K562 (cell line): ENCODE data around the gene TM2D3. TPM values are rescaled to one million over a fixed set of nuclear protein-coding genes. Genes with fewer than 3 reads are reported as not detected.

Experiments used
- ATAC-seq: fragments of 200-7000 bp; cut with Tn5 transposase; 3 replicates; pipeline ENCODE4 v1.9.1; 2020; ENCODE audit warnings: moderate library complexity
- BruUV-seq: library from RNA; stranded (reverse); fragments of 400-500 nt; replicated peaks from 2 replicates; lab custom pipeline; 2021; lab: Mats Ljungman, UMichigan
- CTCF ChIA-PET: fragments of 300-600 bp; formaldehyde crosslinking; extraction: SDS; loops from one replicate; lab custom pipeline; 2021; ENCODE audit warnings: low intra/inter-chr PET ratio; lab: Yijun Ruan, JAX
- POLR2A ChIA-PET: fragments of 300-600, 350-650 bp; sonication (Branson Sonifier 250); formaldehyde crosslinking; extraction: SDS; loops from one replicate; lab custom pipeline; 2021; ENCODE audit warnings: antibody characterized with exemption, inconsistent platforms; lab: Yijun Ruan, JAX
- DNase-seq, 4 experiments: peaks; one replicate each; pipeline versions ENCODE4 v3.0.0 to v3.0.0-alpha.2; 2011 to 2018; ENCODE audit warnings: low spot score in 3 of 4, mixed read lengths in 3 of 4; ENCODE audit errors: extremely low read depth in 1 of 4
- FAIRE-seq: peaks from 2 replicates; lab custom pipeline; 2011; peaks lifted over from hg19 to GRCh38; lab: Jason Lieb, UNC
- H2AFZ ChIP-seq: 2 replicates; pipeline ENCODE4 v1.6.0; 2011; ENCODE audit warnings: low read depth, low read length, control low read depth, inconsistent platforms
- H3K27ac ChIP-seq: fragments of 200-600 bp; 3 replicates; pipeline ENCODE4 v1.8.0; 2011; ENCODE audit warnings: low read depth, mild to moderate bottlenecking, control low read depth, inconsistent platforms, low read length, moderate library complexity, mixed read lengths; ENCODE audit errors: extremely low read depth
- H3K27me3 ChIP-seq, 2 experiments: fragments of 300-600 bp in 1 of 2; 2 replicates in 1 of 2; 3 replicates in 1 of 2; pipeline versions ENCODE4 v1.6.0 to v1.8.0; 2011; ENCODE audit warnings: inconsistent platforms in 2 of 2, low read length in 2 of 2, mild to moderate bottlenecking in 1 of 2, mixed read lengths in 1 of 2, moderate library complexity in 1 of 2; ENCODE audit not compliant: control insufficient read depth in 2 of 2, insufficient read depth in 2 of 2
- H3K36me3 ChIP-seq: fragments of 300-600 bp; 3 replicates; pipeline ENCODE4 v1.8.0; 2011; ENCODE audit warnings: mild to moderate bottlenecking, low read length, inconsistent platforms; ENCODE audit not compliant: control insufficient read depth, insufficient read depth
- H3K4me1 ChIP-seq, 2 experiments: fragments of 200-600 bp in 1 of 2; replicated peaks in 1 of 2; 2 replicates in 1 of 2; 3 replicates in 1 of 2; pipeline versions ENCODE4 v1.5.1 to v1.8.0; 2011; ENCODE audit warnings: inconsistent platforms in 2 of 2, low read length in 2 of 2, mild to moderate bottlenecking in 1 of 2, mixed read lengths in 1 of 2, moderate library complexity in 1 of 2; ENCODE audit not compliant: control insufficient read depth in 2 of 2, insufficient read depth in 2 of 2
- H3K4me2 ChIP-seq: 2 replicates; pipeline ENCODE4 v1.6.1; 2011; ENCODE audit warnings: low read length, control low read depth, inconsistent platforms, mixed read lengths; ENCODE audit not compliant: insufficient read depth
- H3K4me3 ChIP-seq: fragments of 200-600 bp; sonication (generic), shearing (Covaris generic); 2 replicates; pipeline ENCODE4 v1.5.1; 2016; ENCODE audit warnings: control low read depth, inconsistent platforms
- H3K79me2 ChIP-seq: fragments of 200-600 bp; 3 replicates; pipeline ENCODE4 v1.8.0; 2011; ENCODE audit warnings: low read length, inconsistent platforms; ENCODE audit not compliant: control insufficient read depth, insufficient read depth
- H3K9ac ChIP-seq, 2 experiments: 2 replicates each; pipeline versions ENCODE4 v1.6.0 to v1.6.1; 2011; ENCODE audit warnings: low read depth in 2 of 2, low read length in 2 of 2, control low read depth in 1 of 2, inconsistent platforms in 1 of 2, mild to moderate bottlenecking in 1 of 2, mixed read lengths in 1 of 2; ENCODE audit not compliant: insufficient read depth in 1 of 2
- H3K9me1 ChIP-seq: one replicate; pipeline ENCODE4 v1.6.0; 2011; ENCODE audit warnings: inconsistent platforms, mild to moderate bottlenecking, low read length, moderate library complexity; ENCODE audit not compliant: control insufficient read depth, insufficient read depth
- H3K9me3 ChIP-seq: replicated peaks from 2 replicates; pipeline ENCODE4 v1.5.1; 2011; ENCODE audit warnings: low read depth, low read length, inconsistent platforms; ENCODE audit not compliant: control insufficient read depth, insufficient read depth
- H4K20me1 ChIP-seq: replicated peaks from 2 replicates; pipeline ENCODE4 v1.6.1; 2011; ENCODE audit warnings: low read length, inconsistent platforms, mixed read lengths; ENCODE audit not compliant: control insufficient read depth, insufficient read depth
- CREM ChIP-seq: IDR thresholded peaks from 2 replicates; pipeline ENCODE4 v1.6.1; 2014; ENCODE audit warnings: antibody characterized with exemption, low read depth
- HDAC2 ChIP-seq: fragments of 450-650 bp; IDR thresholded peaks from 2 replicates; pipeline ENCODE4 v1.6.1; 2016; ENCODE audit warnings: mild to moderate bottlenecking
- HLTF ChIP-seq: fragments of 450-650 bp; IDR thresholded peaks from 2 replicates; pipeline ENCODE4 v1.6.1; 2016
- MYBL2 ChIP-seq, 2 experiments: fragments of 450-650 bp in 1 of 2; sonication (generic) in 1 of 2; formaldehyde crosslinking in 1 of 2; IDR thresholded peaks; 2 replicates each; pipeline versions ENCODE4 v1.6.1 to v1.8.1; 2017 to 2022; ENCODE audit warnings: borderline replicate concordance in 1 of 2, inconsistent platforms in 1 of 2, low read depth in 1 of 2, mild to moderate bottlenecking in 1 of 2, missing genetic modification reagents in 1 of 2, moderate library complexity in 1 of 2
- STAT6 ChIP-seq: sonication (generic); formaldehyde crosslinking; IDR thresholded peaks from 2 replicates; pipeline ENCODE4 v1.8.1; 2023; ENCODE audit warnings: mild to moderate bottlenecking, missing genetic modification reagents
- TBP ChIP-seq: optimal IDR thresholded peaks from 2 replicates; pipeline ENCODE3; 2011; ENCODE audit warnings: low read depth, low read length, improper control_type of control experiment
- XRCC4 ChIP-seq: IDR thresholded peaks from one replicate; pipeline ENCODE4 v1.6.1; 2011; ENCODE audit not compliant: insufficient read depth, insufficient read length; ENCODE audit errors: extremely low read depth
- XRCC5 ChIP-seq: fragments of 200-400 bp; formaldehyde crosslinking; IDR thresholded peaks from 2 replicates; pipeline ENCODE4 v1.6.1; 2017; ENCODE audit warnings: low read depth, mild to moderate bottlenecking, low read length
- YY1 ChIP-seq, 3 experiments: IDR thresholded peaks; 2 replicates each; pipeline ENCODE4 v1.6.1; 2011; ENCODE audit warnings: low read length in 2 of 3, mild to moderate bottlenecking in 2 of 3, moderate library complexity in 2 of 3, borderline replicate concordance in 1 of 3, control low read depth in 1 of 3, low read depth in 1 of 3; ENCODE audit not compliant: insufficient read depth in 3 of 3, insufficient replicate concordance in 2 of 3, control insufficient read depth in 1 of 3, insufficient read length in 1 of 3; ENCODE audit errors: extremely low read depth in 1 of 3
- ZBTB1 ChIP-seq: sonication (generic); formaldehyde crosslinking; IDR thresholded peaks from 2 replicates; pipeline ENCODE4 v1.8.1; 2023; ENCODE audit warnings: missing genetic modification reagents, low read depth, mild to moderate bottlenecking, borderline replicate concordance
- ZNF444 ChIP-seq: fragments of 250-450 bp; sonication (Bioruptor Pico); IDR thresholded peaks from 2 replicates; pipeline ENCODE4 v1.4.0; 2020; ENCODE audit warnings: mild to moderate bottlenecking, moderate library complexity
- ZNF511 ChIP-seq: sonication (generic); formaldehyde crosslinking; IDR thresholded peaks from 2 replicates; pipeline ENCODE4 v1.8.0; 2022; ENCODE audit warnings: mild to moderate bottlenecking, missing genetic modification reagents
- WGBS: fragments of 100-300 bp; shearing (Covaris generic); methylation state at CpG from one replicate; pipeline ENCODE4 v1.1.6; 2016; ENCODE audit warnings: low coverage, mixed read lengths; ENCODE audit not compliant: insufficient coverage; ENCODE audit errors: missing lambda C conversion rate; 5-methylcytosine and 5-hydroxymethylcytosine counted together
- in situ Hi-C: fragments of 300-500 bp; cut with MboI; formaldehyde crosslinking; loops from 4 replicates; pipeline ENCODE4 v1.15.0; 2018; ENCODE audit warnings: inconsistent platforms, mixed read lengths
- intact Hi-C: fragments of 100-400 bp; cut with micrococcal nuclease; formaldehyde crosslinking; loops from 2 replicates; pipeline ENCODE4 v1.14.2; 2022
- polyA plus RNA-seq, 8 experiments: library from polyadenylated mRNA; depleted of rRNA in 4 of 8; stranded (reverse) in 5 of 8; unstranded in 3 of 8; fragments of >200 nt; fragmentation: Nextera tagmentation in 2 of 8; fragmentation: Illumina TruSeq in 1 of 8; extraction: Ambion mirVana in 2 of 8; extraction: Trizol in 1 of 8; gene quantifications; 2 replicates each; pipeline versions ENCODE4 v1.2.1 to v1.2.3, GENCODE V29; 2011 to 2014; ENCODE audit warnings: inconsistent platforms in 1 of 8, missing spikeins in 1 of 8
- total RNA-seq, 7 experiments: library from RNA; depleted of rRNA in 6 of 7; stranded (reverse); fragments of >200 nt in 6 of 7; fragmentation: Illumina TruSeq in 2 of 7; extraction: Trizol in 2 of 7; gene quantifications; 2 replicates each; pipeline versions ENCODE4 v1.2.1 to v1.2.3, GENCODE V29; 2011 to 2021; ENCODE audit warnings: low replicate concordance in 1 of 7
- TF ChIP-seq, protein P1 (sequence below): fragments of 250-450 bp; sonication (Bioruptor Pico); IDR thresholded peaks from 2 replicates; pipeline ENCODE4 v1.8.0; 2021; ENCODE audit warnings: moderate library complexity, mild to moderate bottlenecking, inconsistent platforms
- TF ChIP-seq, protein P2 (sequence below): IDR thresholded peaks from 2 replicates; pipeline ENCODE4 v1.6.1; 2011; ENCODE audit warnings: borderline replicate concordance, low read depth, mild to moderate bottlenecking, moderate library complexity, low read length; ENCODE audit not compliant: insufficient read depth, poor library complexity, severe bottlenecking

TM2D3 gene
- total and polyA plus RNA-seq, 9 of the 15 experiments (the other 6 are each of a cell fraction or from before 2014, with no cell fraction given) = 16.5 to 67.9 (median 31.3) TPM

DNA sequence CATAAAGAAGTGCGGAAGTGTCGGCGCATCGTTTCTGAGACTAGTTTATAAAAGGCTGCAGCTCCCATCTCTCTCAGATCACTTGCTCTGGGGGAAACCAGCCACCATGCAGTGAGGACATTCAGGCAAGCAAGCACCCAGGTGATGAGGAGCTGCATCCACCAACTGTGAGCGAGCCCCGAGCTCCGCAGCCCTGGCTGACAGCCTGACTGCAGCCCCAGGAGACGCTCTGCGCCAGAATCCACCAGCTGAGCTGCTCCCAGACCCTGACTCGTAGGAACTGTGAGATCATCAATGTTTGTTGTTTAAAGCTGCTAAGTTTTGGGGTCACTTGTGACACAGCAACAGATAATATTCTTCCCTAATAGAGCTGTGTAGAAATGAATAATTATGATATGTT, 5.0 kb upstream of the TM2D3 start:
- H2AFZ ChIP-seq = no peak overlapping the region
- H3K27me3 ChIP-seq = no peaks in the 10 kb centered on the region
- no peaks in the 10 kb centered on the region for H3K9me1 ChIP-seq
- H3K4me1 ChIP-seq = peaks cover 7 to 15% of the 10 kb centered on the region in 2 experiments; a peak in 4 of 5 replicates
- no peak for FAIRE-seq
- CTCF ChIA-PET = interaction anchor here (0.7 kb wide), 1 partner anchor 471 kb away, joined by 3 read pairs; no protein-coding TSS in a partner anchor
- in situ Hi-C loops = no loop called here
- H3K36me3 ChIP-seq = peaks cover 17% of the 10 kb centered on the region; the same call in 1 of the 3 replicates
- ATAC-seq = no peak
- H3K9ac ChIP-seq = peak overlapping the region in 1 of 2 experiments; percentile 67; a peak in 1 of 4 replicates
- H3K27ac ChIP-seq = no peak overlapping the region
- H4K20me1 ChIP-seq = no peaks in the 10 kb centered on the region
- no TSS peak for BruUV-seq
- no peak overlapping the region for H3K4me2 ChIP-seq
- no peaks in the 10 kb centered on the region for H3K9me3 ChIP-seq
- intact Hi-C loops = no loop called here
- POLR2A ChIA-PET = interaction anchor here (1.2 to 1.8 kb wide), 2 partner anchors 11 to 19 kb away, joined by 3 to 4 read pairs; no protein-coding TSS in a partner anchor
- 84% methylated on average over 10 of the region's 10 CpGs for WGBS
- H3K79me2 ChIP-seq = peaks cover 14% of the 10 kb centered on the region
- no peak for DNase-seq
- H3K4me3 ChIP-seq = no peak overlapping the region
- TF ChIP-seq XRCC4 (no peak), STAT6 (CRISPR knock-in tag) (no peak), TBP (no peak), YY1 (IDR thresholded peaks at IDR 0.05; ENCODE audit: borderline replicate concordance in 1 of 3, control insufficient read depth in 1 of 3, extremely low read depth in 1 of 3, insufficient read depth in 3 of 3, insufficient read length in 1 of 3, insufficient replicate concordance in 2 of 3, low read depth in 1 of 3, low read length in 2 of 3) (no peak), HDAC2 (no peak), ZNF511 (no peak), ZBTB1 (CRISPR knock-in tag) (no peak), CREM (no peak), XRCC5 (no peak), ZNF444 (CRISPR knock-in tag) (no peak), MYBL2 (IDR thresholded peaks at IDR 0.05; ENCODE audit: low read depth) (no peak), MYBL2 (CRISPR knock-in tag; IDR thresholded peaks at IDR 0.05; ENCODE audit: borderline replicate concordance) (no peak), HLTF (no peak)
- TF ChIP-seq, protein P1, sequence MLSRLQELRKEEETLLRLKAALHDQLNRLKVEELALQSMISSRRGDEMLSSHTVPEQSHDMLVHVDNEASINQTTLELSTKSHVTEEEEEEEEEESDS (CRISPR knock-in tag) = no peak
- TF ChIP-seq, protein P2, sequence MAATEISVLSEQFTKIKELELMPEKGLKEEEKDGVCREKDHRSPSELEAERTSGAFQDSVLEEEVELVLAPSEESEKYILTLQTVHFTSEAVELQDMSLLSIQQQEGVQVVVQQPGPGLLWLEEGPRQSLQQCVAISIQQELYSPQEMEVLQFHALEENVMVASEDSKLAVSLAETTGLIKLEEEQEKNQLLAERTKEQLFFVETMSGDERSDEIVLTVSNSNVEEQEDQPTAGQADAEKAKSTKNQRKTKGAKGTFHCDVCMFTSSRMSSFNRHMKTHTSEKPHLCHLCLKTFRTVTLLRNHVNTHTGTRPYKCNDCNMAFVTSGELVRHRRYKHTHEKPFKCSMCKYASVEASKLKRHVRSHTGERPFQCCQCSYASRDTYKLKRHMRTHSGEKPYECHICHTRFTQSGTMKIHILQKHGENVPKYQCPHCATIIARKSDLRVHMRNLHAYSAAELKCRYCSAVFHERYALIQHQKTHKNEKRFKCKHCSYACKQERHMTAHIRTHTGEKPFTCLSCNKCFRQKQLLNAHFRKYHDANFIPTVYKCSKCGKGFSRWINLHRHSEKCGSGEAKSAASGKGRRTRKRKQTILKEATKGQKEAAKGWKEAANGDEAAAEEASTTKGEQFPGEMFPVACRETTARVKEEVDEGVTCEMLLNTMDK = no peak
